ENCODE results near the gene NXPH3. TPM values are rescaled to one million over a fixed set of nuclear protein-coding genes. Genes with fewer than 3 reads are reported as not detected.

NXPH3 gene
- total and polyA plus RNA-seq, 2 experiments from 2014 or later: 2.1 to 9.0 TPM

DNA sequence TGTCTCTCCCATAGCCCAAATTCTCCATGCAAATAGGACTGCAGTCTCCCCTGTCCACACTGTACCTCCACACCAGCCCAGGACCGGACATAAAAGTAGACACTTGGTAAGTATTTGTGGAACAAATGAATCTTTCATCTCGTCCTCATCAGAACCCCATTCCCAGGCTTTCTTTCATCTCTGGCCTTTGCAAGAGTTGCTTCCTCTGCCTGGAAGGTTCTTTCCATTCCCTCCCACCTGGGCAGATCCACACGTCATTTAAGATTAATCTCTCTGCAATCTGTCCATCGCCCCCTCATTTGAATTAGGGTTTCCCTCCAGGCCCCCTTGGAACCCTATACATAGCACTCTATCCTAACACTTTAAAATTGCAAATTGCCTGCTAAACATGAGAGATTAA lies 3.9 kb upstream of the NXPH3 start:
- no peak overlapping the region for H3K4me3 ChIP-seq
- DNase-seq (ENCODE audit: low read depth in 1 of 2, low spot score in 1 of 2): no peak
- TF ChIP-seq, protein P1, sequence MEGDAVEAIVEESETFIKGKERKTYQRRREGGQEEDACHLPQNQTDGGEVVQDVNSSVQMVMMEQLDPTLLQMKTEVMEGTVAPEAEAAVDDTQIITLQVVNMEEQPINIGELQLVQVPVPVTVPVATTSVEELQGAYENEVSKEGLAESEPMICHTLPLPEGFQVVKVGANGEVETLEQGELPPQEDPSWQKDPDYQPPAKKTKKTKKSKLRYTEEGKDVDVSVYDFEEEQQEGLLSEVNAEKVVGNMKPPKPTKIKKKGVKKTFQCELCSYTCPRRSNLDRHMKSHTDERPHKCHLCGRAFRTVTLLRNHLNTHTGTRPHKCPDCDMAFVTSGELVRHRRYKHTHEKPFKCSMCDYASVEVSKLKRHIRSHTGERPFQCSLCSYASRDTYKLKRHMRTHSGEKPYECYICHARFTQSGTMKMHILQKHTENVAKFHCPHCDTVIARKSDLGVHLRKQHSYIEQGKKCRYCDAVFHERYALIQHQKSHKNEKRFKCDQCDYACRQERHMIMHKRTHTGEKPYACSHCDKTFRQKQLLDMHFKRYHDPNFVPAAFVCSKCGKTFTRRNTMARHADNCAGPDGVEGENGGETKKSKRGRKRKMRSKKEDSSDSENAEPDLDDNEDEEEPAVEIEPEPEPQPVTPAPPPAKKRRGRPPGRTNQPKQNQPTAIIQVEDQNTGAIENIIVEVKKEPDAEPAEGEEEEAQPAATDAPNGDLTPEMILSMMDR (IDR thresholded peaks at IDR 0.05; ENCODE audit: low read depth, low read length): no peak
- no peak overlapping the region for H3K27ac ChIP-seq
- H3K9me3 ChIP-seq (ENCODE audit: low read depth): no peaks in the 10 kb centered on the region
- H3K27me3 ChIP-seq: peaks cover 36% of the 10 kb centered on the region
- H3K4me1 ChIP-seq (ENCODE audit: low read depth): no peaks in the 10 kb centered on the region
- H3K36me3 ChIP-seq: no peaks in the 10 kb centered on the region

DNA sequence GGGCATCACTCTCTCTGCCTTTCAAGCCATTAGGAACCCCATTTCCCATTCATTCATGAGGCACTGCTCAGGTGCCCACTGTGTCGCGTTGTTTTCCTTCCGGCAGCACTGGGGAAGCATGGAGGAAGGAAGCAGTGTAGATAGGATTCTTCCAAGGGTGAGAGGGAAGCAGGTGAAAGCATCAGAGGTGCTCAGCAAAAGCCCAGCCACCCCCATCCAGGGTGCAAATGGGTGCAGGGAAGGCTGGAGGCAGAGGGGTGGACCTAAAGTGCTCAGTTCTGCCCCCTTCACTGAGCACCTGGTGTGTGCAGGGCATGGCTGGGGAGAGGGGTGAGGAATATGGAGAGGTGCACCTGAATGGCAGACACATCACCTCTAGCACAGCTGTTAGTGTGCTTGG lies 3.4 kb upstream of the NXPH3 start:
- DNase-seq (ENCODE audit: low read depth in 1 of 2, low spot score in 1 of 2): no peak
- Histone ChIP-seq H3K27me3 (peaks cover 36% of the 10 kb centered on the region), H3K36me3 (no peaks in the 10 kb centered on the region), H3K4me1 (ENCODE audit: low read depth) (peaks cover 1% of the 10 kb centered on the region), H3K27ac (no peak overlapping the region), H3K9me3 (ENCODE audit: low read depth) (no peaks in the 10 kb centered on the region), H3K4me3 (no peak overlapping the region)
- TF ChIP-seq, protein P1 (IDR thresholded peaks at IDR 0.05; ENCODE audit: low read depth, low read length): no peak

DNA sequence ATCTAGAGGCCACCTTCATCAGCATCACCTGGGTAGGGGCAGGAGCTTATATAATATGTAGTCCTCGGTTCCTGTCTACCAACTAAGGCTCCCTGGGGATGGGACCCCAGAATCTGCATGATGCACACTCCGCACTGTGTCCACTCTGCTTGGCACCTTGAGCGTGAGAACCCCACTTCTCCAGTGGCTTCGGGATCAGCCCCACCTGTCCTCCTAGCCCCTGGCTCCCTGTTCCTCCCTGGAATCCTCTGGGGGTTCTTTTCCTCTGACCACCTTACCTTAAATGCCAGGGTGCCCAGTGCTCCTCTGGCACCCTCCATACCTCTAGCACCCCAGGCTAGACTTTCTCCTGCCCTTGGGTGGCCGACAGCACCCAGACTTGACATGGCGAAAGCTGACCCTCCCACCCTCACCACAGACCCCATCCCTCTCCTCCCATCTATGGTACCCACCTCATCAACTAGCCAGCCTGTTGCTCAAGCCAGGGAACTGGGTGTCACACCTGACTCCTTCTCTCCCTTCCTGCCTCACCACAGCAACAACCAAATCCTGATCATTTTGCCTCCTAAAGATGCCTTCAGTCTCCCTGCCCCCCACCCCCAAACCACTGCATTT lies 2.8 kb upstream of the NXPH3 start:
- no peak overlapping the region for H3K4me3 ChIP-seq
- no peak for DNase-seq (ENCODE audit: low read depth in 1 of 2, low spot score in 1 of 2)
- peaks cover 4% of the 10 kb centered on the region for H3K4me1 ChIP-seq (ENCODE audit: low read depth)
- H3K9me3 ChIP-seq (ENCODE audit: low read depth): no peaks in the 10 kb centered on the region
- no peak overlapping the region for H3K27ac ChIP-seq
- peaks cover 36% of the 10 kb centered on the region for H3K27me3 ChIP-seq
- H3K36me3 ChIP-seq: no peaks in the 10 kb centered on the region
- TF ChIP-seq, protein P1 (IDR thresholded peaks at IDR 0.05; ENCODE audit: low read depth, low read length): no peak

DNA sequence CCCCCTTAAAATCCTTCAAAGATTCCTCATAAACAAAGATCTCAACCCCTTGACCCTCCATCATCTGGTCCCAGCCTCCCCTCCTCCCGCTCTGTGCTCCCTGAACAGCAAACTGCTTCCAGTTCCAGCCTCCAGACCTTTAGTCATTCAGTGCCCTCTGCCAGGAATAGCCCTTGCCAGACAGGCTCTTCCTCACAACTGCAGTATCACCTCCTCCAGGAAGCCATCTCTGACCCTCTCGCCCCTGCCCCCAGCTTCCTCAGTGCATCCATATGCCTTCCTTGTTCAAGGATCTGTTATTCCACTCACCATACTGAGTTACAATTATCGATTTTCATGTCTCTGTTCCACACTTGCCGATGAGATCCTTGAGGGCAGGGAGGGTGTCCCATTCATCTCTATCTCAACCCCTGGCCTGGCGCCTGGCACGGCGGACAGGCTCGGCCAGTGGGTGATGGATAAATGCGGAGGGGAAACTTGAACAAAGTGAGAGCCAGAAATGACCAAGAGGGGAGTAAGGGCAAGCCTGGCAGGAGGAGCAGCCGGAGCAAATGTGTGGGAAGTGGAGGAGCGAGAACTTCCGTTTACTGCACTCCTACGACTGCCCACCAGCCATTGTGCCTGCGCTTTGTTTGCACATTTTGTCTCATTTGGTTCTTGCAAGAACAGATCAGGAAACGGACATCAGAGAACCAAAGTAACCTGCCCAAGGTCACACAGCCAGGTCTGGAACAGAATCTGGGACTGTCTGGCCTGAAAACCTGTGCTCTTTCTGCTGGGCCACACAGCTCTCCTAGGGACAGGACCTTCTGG lies 2.0 kb upstream of the NXPH3 start:
- DNase-seq (ENCODE audit: low read depth in 1 of 2, low spot score in 1 of 2): no peak
- Histone ChIP-seq H3K27ac (no peak overlapping the region), H3K27me3 (peaks cover 36% of the 10 kb centered on the region), H3K4me1 (ENCODE audit: low read depth) (peaks cover 4% of the 10 kb centered on the region), H3K9me3 (ENCODE audit: low read depth) (no peaks in the 10 kb centered on the region), H3K4me3 (no peak overlapping the region), H3K36me3 (no peaks in the 10 kb centered on the region)
- TF ChIP-seq, protein P1 (IDR thresholded peaks at IDR 0.05; ENCODE audit: low read depth, low read length): no peak

DNA sequence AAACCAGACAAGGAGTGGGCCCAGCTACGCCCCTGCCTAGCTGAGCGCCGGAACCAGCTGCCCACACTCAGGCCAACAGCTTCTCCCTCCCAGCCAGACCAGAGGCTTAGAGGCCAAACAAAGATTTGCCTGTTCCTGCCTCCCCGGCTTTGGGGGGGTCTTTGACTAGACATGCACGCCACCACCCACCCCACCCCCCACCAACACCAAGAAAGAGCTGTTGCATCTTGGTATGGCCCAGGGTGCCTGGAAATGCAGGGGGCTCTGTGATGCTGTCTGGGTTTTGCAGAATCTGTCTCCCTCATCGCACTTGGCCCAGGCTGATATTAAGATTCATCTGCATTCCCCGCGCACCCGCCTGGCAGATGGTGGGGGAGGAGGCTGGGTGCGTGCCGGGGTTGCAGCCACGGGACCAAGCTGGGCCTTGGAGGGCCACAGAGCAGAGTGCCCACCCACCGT lies 1.3 kb upstream of the NXPH3 start:
- Histone ChIP-seq H3K27me3 (peaks cover 36% of the 10 kb centered on the region), H3K27ac (no peak overlapping the region), H3K4me1 (ENCODE audit: low read depth) (peaks cover 4% of the 10 kb centered on the region), H3K36me3 (no peaks in the 10 kb centered on the region), H3K9me3 (ENCODE audit: low read depth) (no peaks in the 10 kb centered on the region), H3K4me3 (no peak overlapping the region)
- TF ChIP-seq, protein P1 (IDR thresholded peaks at IDR 0.05; ENCODE audit: low read depth, low read length): no peak
- DNase-seq (ENCODE audit: low read depth in 1 of 2, low spot score in 1 of 2): no peak
